ACC112 (cell line): ENCODE results near the gene ITGA7.
A peak's percentile ranks its signal among the peaks of the same experiment; 100 is the strongest.

Source experiments
- H2AFZ ChIP-seq: fragments of 200-600 bp; sonication (generic); one replicate; pipeline ENCODE4 v1.6.0; 2017; ENCODE audit warnings: antibody characterized with exemption, low read length; ENCODE audit not compliant: unreplicated experiment
- H3K27ac ChIP-seq: fragments of 200-600 bp; sonication (generic); 2 replicates; pipeline ENCODE4 v1.5.1; 2014; ENCODE audit warnings: low read depth, mild to moderate bottlenecking, antibody characterized with exemption, low read length, moderate library complexity
- H3K27me3 ChIP-seq: fragments of 200-600 bp; sonication (generic); 2 replicates; pipeline ENCODE4 v1.6.1; 2014; ENCODE audit warnings: mild to moderate bottlenecking, antibody characterized with exemption, low read length, moderate library complexity, mixed read lengths; ENCODE audit not compliant: insufficient read depth
- H3K36me3 ChIP-seq: fragments of 200-600 bp; sonication (generic); 2 replicates; pipeline ENCODE4 v1.6.1; 2016; ENCODE audit warnings: mild to moderate bottlenecking, antibody characterized with exemption, low read length, moderate library complexity, mixed read lengths; ENCODE audit not compliant: insufficient read depth
- H3K4me1 ChIP-seq: fragments of 200-600 bp; sonication (generic); one replicate; pipeline ENCODE4 v1.6.1; 2016; ENCODE audit warnings: low read length, mixed read lengths; ENCODE audit not compliant: insufficient read depth, unreplicated experiment, control insufficient read depth
- H3K4me3 ChIP-seq: fragments of 200-600 bp; sonication (generic); 2 replicates; pipeline ENCODE4 v1.5.1; 2014; ENCODE audit warnings: mild to moderate bottlenecking, low read depth, low read length
- H3K79me2 ChIP-seq: fragments of 200-600 bp; sonication (generic); one replicate; pipeline ENCODE4 v1.6.0; 2016; ENCODE audit warnings: low read length; ENCODE audit not compliant: control insufficient read depth, unreplicated experiment, insufficient read depth

The ITGA7 gene

GRCh38 chr12:55688716-55689655 is 18.7 kb downstream of the ITGA7 start:
- Histone ChIP-seq H3K36me3 (no peaks in the 10 kb centered on the region), H3K4me3 (no peak overlapping the region), H3K27ac (no peak overlapping the region), H2AFZ (no peak overlapping the region), H3K79me2 (no peaks in the 10 kb centered on the region), H3K27me3 (no peaks in the 10 kb centered on the region), H3K4me1 (no peaks in the 10 kb centered on the region)

DNA sequence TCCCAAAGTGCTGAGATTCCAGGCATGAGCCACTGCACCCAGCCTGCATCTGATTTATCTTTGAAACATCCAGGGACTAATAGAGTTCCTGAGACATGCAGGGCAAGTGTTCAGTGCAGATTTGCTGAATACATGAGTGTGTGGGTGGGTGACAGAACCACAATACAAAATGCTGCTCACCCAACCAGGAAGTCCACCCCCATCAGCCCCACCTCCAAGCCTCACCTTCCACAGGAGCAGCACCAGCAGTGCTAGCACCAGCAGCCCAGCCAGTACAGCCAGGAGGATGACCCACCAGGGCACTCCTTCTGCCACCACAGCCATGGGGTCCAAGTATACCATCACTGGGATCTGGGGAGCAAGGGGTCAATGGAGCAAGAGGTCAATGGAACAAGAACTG is 20.0 kb downstream of the ITGA7 start:
- no peaks in the 10 kb centered on the region for H3K36me3 ChIP-seq
- H3K27ac ChIP-seq: no peak overlapping the region
- no peaks in the 10 kb centered on the region for H3K4me1 ChIP-seq
- H3K4me3 ChIP-seq: no peak overlapping the region
- H3K79me2 ChIP-seq: no peaks in the 10 kb centered on the region
- H3K27me3 ChIP-seq: no peaks in the 10 kb centered on the region
- H2AFZ ChIP-seq: no peak overlapping the region

- Histone ChIP-seq H3K4me3 (no peak overlapping the region), H3K79me2 (no peaks in the 10 kb centered on the region), H3K36me3 (no peaks in the 10 kb centered on the region), H3K27me3 (no peaks in the 10 kb centered on the region), H3K4me1 (peaks cover 7% of the 10 kb centered on the region), H2AFZ (no peak overlapping the region), H3K27ac (no peak overlapping the region)
These were observed 21.2 kb downstream of the ITGA7 start for GRCh38 chr12:55686366-55687010.

DNA sequence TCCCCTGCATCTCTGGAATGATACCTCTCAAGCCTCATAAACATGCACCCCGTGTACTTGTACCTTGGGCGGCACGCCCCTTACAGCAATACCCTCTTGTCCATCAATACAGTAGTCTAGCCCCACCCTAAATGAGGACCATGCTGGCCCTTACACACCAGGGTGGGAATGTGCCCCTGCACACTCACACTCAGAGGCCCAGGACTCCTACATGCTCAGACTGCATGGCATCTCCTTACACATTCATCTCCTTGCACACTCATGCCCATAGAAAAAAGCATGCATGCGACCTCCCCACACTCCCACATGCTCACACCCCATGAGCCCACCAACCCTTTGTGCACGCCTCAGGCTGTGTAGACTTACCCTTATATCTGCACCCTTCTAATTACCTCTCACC is 22.0 kb downstream of the ITGA7 start:
- Histone ChIP-seq H2AFZ (no peak overlapping the region), H3K79me2 (no peaks in the 10 kb centered on the region), H3K27me3 (no peaks in the 10 kb centered on the region), H3K4me1 (peaks cover 13% of the 10 kb centered on the region), H3K27ac (no peak overlapping the region), H3K36me3 (no peaks in the 10 kb centered on the region), H3K4me3 (no peak overlapping the region)

- no peak overlapping the region for H2AFZ ChIP-seq
- H3K79me2 ChIP-seq: no peaks in the 10 kb centered on the region
- H3K27me3 ChIP-seq: no peaks in the 10 kb centered on the region
- H3K4me1 ChIP-seq: peaks cover 13% of the 10 kb centered on the region
- no peak overlapping the region for H3K27ac ChIP-seq
- H3K4me3 ChIP-seq: no peak overlapping the region
- H3K36me3 ChIP-seq: no peaks in the 10 kb centered on the region
These were observed 22.8 kb downstream of the ITGA7 start for GRCh38 chr12:55684761-55685370.

GRCh38 chr12:55683676-55684075 is 24.0 kb downstream of the ITGA7 start:
- H3K27me3 ChIP-seq: no peaks in the 10 kb centered on the region
- no peak overlapping the region for H3K27ac ChIP-seq
- no peaks in the 10 kb centered on the region for H3K36me3 ChIP-seq
- H3K4me3 ChIP-seq: no peak overlapping the region
- no peak overlapping the region for H2AFZ ChIP-seq
- H3K79me2 ChIP-seq: no peaks in the 10 kb centered on the region
- peaks cover 13% of the 10 kb centered on the region for H3K4me1 ChIP-seq

GRCh38 chr12:55682087-55682796 is 25.5 kb downstream of the ITGA7 start:
- Histone ChIP-seq H3K36me3 (no peaks in the 10 kb centered on the region), H3K79me2 (no peaks in the 10 kb centered on the region), H3K27me3 (no peaks in the 10 kb centered on the region), H2AFZ (no peak overlapping the region), H3K4me1 (peaks cover 13% of the 10 kb centered on the region), H3K27ac (no peak overlapping the region), H3K4me3 (peak overlapping the region; percentile 49)

DNA sequence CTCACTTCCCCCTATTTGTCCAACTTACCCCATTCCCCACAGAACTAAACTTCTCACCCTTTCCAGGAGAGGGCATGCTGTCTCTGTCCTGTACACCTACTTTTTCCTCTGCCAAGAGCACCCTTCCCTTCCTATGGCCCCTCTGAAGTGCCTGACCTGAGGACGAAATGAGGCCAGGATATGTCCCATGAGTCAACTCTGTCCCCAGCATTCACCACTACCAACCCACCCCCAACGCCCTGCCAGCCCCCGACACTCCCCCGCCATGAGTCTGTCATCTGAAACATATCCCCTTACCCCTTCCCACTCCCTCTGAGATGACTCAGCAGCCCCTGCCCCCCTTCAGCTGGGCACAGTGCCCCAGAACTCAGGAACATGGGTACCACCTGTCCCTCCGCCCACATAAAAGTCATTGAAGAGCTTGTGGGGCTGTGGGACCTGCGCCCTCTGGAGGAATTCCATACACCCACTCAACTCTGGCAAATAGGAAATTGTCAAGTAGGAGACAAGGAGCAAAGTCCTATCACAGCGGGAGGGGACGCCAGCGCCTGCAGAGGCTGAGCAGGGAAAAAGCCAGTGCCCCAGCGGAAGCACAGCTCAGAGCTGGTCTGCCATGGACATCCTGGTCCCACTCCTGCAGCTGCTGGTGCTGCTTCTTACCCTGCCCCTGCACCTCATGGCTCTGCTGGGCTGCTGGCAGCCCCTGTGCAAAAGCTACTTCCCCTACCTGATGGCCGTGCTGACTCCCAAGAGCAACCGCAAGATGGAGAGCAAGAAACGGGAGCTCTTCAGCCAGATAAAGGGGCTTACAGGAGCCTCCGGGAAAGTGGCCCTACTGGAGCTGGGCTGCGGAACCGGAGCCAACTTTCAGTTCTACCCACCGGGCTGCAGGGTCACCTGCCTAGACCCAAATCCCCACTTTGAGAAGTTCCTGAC is 26.3 kb downstream of the ITGA7 start:
- Histone ChIP-seq H2AFZ (peak overlapping the region; percentile 51), H3K79me2 (no peaks in the 10 kb centered on the region), H3K4me3 (peak overlapping the region; percentile 49), H3K27ac (no peak overlapping the region), H3K27me3 (no peaks in the 10 kb centered on the region), H3K4me1 (peaks cover 17% of the 10 kb centered on the region), H3K36me3 (no peaks in the 10 kb centered on the region)

GRCh38 chr12:55679691-55680090 is 28.0 kb downstream of the ITGA7 start:
- Histone ChIP-seq H3K4me1 (peaks cover 23% of the 10 kb centered on the region), H3K79me2 (no peaks in the 10 kb centered on the region), H3K4me3 (no peak overlapping the region), H3K27ac (no peak overlapping the region), H3K36me3 (no peaks in the 10 kb centered on the region), H3K27me3 (no peaks in the 10 kb centered on the region), H2AFZ (no peak overlapping the region)
